Stimulated activated CD8-positive, alpha-beta memory T cell treated with anti-CD3 and anti-CD28 coated beads, Interleukin-15, amount 100 ng/mL, for 24 hours (primary cell): ENCODE data around the gene BICD2.
"Not testable (repeated sequence)": the region's sequence is repeated elsewhere in the genome, so short reads cannot be mapped to it uniquely, and the experiment has no call there.

ENCODE experiments used
- DNase-seq: peaks from one replicate; pipeline ENCODE4 v3.0.0-alpha.2; 2020; ENCODE audit warnings: low read depth

BICD2 gene

DNA sequence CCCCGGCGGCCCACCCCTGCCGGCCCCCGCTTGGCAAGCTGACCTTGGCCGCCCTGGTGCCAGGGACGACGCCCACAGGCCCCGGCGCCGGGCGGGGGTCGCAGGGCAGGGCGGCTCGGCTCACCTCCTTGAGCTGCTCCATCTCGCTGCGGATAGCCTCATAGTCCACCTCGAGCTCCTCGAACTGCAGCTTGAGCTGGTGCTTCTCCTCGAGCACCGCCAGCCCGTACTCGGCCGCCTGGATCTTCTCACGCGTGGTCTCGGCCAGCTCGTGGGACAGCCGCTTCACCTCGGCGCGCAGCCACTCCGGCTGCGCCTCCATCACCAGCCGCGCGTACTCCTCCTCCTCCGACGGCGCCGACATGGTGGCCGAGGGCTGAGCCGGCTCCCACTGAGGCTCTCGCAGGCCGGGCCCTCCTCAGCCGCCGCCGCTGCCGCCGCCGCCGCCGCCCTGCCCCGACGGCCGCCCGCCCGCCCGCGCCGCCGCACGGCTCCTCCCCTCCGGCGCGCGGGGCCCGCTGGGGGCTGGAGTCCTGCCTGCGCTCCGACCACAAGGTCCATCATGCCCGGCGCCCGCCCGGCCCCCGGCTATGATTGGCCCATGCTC is at the start of gene BICD2:
Gene BICD2 (minus strand): TSS at position 453 of the 607 bp plus-strand sequence. CDS start 89 bp downstream, at position 364.
- no peak for DNase-seq

DNA sequence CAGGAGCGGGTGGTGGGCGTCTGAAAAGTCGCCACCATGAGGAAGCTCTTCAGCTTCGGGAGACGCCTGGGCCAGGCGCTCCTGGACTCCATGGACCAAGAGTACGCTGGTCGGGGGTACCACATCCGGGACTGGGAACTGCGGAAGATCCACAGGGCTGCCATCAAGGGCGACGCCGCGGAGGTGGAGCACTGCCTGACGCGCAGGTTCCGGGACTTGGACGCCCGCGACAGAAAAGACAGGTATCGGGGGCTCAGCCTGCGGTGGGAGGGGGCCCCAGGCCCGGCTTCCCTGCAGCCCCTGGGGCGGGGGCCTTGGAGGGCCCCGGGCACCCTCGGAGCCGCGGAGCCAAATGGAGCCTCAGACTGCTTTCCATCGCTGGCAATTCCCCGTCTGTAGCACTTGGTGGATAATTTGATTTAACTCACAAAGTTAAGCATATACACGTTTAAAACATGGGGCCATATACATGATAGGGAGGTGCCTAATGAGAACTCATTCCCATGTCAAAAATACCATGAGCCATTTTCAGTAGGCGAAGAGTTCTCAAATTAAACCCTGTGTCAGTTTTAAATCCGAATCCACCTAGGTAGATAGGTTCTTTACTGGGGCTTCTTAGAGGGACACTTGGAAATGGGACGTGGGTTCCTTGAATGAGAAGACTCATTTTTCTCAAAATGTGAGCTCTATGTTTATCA is 45.1 kb upstream of the BICD2 start:
- not testable (repeated sequence) for DNase-seq

DNA sequence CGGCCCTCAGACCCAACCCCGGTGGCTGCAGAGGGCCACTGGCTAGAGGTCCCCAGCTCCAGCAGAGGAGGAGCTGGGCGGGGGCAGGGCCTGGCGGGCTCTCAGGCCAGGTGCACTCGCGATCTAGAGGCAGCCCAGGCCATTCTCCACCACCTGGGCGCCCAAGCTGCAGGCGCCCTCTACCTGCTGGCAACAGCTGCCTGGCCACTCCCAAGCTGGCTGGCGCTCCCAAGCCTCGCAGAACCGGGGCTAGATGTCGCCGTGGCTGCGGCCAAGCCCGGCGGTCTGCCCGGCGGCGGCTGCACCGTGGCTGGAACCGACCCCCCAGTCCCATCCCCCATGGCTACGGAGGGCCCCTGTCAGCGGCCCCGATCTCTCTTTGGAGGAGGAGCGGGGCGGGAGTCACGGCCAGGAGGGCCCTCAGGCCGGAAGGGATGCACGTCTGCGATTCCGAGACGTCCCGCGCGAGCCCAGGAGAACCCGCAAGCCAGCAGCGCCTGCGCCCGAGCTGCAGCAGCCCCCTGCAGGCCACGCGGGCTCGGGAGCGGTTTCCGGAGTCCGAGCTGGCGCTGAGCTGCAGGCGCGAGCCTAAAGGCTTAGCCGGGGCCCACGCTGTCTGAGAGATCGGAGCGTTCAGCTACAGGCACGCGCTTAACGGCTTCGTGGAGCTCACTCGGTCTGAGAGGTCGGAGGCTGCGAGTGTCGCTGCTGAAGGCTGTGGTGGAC is 44.3 kb upstream of the BICD2 start:
- no peak for DNase-seq

DNA sequence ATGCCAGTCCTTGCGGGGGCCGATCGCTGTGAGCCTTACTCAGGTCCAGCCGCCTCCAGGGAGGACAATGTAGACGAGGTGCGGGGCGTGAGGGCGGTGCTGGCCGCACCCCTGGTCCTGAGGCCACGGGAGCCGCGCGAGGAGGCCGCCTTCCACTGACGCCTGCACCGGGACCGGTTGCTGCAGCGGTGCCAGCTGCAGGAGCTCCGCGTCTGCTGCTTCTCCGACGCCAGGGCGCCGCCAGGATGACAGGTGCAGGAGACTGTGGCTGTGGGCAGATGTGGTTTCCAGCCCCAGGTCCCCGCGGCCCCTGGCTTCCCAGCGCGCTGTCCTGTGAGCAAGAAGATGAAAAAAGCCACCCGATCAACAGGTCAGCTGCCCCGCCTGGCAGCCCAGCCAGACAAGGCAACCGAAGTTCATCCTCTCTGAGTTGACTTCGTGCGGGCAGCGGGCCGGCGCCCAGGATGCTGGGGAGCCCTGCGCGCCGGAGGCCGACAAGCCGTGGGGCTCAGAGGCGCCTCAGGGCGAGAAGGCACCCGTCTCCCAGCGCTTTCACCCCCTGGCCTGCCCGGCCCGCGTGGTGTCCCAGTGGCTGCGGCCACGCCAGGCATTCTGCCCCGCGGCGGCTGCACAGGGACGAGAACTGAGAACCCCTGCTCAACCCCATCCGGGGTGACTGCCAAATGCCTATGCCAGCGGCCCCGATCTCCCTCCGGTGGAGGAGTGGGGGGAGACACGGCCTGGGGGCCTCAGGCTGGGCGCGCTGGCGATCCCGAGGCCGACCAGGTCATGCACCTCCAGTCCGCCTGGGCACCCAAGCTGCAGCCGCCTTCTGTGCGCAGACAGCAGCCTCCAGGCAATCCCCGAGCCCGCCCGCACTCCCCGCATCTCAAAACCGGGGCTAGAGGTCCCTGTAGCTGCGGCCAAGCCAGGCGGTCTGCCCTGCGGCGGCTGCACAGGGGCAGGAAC is 43.4 kb upstream of the BICD2 start:
- DNase-seq = no peak

DNA sequence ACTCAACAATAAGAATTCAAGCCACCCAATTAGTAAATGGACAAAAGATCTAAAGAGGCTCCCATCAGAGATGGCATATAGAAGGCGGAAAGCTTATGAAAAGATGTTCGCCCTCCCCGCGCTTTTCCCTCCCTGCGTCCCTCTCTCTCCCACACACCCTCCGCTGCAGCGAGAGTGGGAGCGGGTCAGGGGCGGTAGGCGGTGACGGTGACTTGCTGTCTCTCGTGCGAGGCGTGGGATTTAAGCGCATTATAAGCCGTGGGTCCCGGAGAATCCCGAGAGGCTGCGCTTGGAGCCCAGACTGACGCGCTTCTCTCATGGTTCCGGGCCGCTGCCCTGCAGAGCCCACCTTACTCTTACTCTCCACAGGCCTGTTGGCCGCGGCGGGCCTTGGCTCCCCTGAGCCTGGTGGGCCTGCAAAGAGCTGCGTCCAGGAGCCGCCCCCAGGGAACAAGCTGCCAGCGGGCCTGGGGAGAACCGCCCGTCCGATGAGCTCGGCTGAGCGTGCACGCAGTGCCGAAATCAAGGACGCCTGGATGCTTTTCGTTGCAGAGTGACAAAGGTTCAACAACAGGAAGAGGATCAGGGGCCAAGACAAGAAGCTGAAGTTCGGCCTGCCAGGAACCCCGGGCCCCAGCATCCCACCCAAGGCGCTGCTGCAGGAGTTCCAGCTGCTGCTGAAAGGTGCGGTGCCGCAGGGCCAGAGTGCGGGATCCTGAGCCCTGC is 42.6 kb upstream of the BICD2 start:
- DNase-seq = no peak

DNA sequence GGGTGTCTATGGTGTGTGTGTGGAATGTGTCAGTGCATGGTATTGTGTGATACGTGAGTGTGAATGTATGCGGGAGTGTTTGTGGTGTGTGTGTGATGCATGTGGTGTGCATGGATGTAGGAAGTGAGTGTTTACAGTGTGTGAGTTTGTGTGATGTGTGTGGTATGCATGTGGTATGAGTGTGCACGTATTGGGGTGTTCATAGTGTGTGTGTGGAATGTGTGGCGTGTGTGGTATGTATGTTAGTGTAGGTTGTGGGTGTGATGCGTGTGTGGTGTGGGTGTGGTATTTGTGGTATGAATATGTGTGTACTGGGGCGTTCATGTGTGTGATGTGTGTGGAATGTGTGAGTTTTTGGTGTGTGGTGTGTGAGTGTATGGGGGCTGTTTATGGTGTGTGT is 40.1 kb upstream of the BICD2 start:
- no peak for DNase-seq

DNA sequence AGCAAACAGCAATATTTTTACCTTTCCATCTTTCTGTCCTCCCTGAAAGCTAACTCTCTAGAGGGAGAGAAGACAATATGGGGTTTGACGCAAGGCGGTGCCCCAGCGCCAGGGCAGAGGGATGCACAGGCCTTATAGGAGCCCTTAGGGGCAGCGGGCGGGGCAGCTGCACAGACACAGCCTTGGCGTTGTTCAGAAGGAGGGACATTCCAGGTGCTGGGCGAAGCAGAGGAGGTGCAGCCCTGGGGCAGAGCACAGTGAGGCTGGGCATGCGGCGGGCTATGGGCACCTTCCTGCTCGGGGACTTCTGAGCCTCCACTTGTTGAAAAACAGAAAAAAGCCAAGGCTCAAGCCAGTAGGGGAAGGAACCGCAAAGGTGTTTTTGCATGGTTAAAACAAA is 33.7 kb upstream of the BICD2 start:
- DNase-seq = no peak

DNA sequence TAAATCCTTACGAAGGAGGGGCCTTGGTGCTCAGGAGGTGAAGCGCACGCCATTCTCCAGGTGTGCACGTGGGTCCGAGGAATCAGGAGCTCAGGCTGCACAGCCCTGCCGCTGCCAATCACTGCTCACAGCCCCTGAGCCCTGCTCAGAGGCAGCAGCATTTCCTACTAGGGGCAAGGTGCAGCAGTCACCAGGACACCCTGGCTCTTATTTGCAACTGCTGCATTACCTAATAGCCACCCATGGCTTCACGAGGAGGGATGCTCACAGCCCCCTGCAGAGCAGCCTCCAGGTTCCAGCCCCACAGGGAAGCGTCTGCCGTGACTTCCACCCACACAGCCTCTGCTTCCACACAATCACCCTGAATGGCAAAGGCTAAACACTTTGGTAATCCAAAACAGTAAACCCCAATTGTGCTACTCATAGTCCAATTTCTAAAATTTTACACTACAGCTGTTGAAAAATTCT is 31.7 kb upstream of the BICD2 start:
- not testable (repeated sequence) for DNase-seq

DNA sequence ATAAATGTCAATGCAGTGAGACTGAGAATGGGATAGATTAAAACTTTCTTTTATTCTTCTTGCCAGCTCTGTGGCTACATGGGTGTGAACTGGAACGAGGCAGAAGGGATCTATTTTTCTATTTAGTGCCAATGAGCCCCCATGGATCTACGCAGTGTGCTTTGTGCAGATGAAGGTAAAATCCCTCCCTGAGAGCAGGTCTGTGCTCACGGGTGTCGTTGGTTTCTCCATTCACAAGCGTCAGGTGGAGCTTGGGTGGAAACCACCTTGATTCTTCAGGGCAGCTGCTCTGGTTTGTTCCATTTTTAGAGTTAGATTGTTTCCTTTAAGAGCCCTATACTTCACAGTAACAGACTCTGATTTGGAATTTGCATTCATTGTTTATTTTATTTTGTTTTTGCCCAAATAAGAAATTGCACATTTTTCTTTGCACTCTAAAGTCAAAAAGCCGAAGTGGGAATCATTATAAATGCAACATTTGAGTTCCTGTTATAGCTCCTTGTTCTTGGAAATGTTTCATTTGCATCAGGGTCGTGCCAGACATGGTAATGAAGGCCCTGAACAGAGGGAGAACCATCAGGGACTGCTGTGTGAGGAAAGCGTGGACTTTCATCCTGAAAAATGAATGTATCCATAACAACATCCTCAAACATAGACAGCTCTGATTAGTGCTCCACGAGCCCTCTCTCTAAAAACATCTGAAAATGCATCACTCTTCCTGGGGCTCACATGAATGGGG is 31.1 kb upstream of the BICD2 start:
- DNase-seq = no peak

DNA sequence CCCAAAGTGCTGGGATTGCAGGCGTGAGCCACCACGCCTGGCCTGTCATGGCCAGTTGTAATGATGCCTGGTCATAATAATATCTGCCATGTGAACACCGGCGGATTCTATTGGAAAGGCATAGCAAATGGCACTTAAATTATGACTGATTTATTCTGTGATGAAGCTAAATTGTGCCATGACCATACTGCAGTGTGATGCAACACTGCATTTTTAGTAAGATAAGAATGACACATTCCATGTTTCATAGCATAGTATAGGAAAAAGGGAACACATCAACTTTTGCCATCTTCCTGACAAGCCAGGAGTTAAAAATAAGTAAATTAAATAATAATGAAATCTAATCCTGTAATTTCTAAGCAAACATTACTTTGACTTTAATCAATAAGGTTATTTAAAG is 30.4 kb upstream of the BICD2 start:
- no peak for DNase-seq

DNA sequence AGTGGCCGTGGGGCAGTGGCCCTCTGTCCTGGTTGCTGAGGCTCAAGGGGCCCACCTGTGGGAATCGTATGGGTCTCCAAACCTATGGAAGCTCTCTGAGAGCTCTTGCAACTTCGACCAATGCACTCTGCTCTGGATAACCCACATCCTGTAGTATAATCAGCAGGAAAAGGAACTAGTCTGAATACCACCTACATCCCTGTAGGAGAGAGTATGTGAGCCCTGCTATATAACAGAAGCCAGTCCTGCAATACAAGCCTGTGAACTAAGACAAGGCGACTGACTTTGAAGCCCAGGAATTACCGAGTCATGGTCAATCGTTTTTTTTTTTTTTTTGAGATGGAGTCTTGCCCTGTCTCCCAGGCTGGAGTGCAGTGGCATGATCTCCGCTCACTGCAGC is 29.8 kb upstream of the BICD2 start:
- DNase-seq = no peak

DNA sequence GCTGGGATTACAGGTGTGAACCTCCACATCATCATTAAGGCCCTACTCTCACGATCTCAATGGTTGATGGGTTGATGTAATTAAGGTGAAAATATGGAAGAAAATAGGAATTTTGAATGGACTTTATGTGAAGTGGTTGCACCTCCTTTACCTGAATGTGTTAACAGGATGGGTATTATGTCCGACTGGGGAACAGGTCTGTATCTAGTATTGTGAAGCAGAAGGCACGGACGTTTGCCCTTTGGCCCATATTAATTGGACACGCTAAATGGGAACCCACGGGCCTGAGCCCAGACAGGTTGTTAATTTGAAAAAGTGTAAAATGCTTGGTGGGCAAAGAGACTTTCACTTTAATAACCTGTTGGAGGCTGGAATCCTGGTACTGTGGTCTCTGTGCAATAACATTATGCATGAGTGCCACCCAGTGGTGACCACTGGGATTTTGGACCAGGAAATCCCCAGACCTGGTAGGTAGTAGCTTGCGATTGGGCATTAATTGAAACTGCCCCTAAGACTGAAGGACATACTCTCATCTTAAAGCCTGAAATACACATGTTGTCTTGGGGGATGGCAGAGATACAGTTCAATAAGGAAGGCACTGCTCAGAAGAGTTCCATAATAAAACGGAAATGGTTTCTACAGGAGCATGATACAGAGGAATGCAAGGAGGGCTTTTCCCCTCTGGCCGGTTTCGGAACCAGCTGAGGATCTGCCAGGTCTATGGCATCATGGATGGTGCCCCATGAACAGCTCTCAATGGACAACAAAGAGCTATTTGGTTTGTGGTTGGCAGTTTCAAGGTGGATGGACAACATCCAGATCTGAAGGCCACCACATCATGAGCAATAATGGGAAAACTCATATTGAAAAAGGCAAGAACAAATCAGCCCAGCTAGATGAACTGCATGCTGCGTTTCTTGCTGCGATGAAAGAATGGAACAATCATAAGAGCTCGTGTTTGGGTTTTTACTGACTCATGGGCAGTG is 26.2 kb upstream of the BICD2 start:
- DNase-seq = peak; percentile 36

DNA sequence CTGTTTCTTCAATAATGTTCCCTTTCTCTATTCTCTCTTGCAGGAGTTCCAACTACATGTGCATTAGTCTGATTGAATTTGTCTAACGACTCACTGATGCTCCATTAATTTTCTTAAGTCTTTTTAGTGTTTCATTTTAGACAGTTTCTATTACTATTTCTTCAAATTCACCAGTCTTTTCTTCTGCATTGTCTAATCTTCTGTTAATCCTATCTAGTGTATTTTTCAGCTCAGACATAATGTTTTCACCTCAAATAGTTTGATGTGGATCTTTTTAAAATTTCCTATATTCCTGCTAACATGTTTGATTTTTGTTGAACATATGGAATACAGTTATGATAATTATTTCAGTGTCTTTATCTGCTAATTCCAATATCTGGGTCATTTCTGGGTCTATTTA is 21.7 kb upstream of the BICD2 start:
- DNase-seq = no peak

DNA sequence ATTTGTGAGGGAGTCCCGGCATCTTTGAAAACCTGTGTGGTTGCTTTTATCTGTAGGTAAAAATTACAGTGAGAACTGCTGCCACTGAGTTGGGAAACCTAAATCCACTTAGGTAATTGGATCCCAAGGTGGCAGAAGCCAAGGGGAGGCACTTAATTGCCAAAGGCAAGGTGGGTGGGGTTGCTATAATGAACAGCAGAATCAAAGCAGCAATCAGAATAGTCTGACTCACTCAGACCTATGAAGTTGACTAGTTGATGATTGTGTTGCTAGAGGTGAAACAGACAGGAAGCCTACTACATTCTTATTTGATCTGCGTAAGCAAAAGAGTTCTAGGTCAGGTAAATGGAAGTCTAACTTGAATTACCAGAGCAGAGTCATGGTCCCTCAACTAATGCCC is 17.3 kb upstream of the BICD2 start:
- DNase-seq = no peak

DNA sequence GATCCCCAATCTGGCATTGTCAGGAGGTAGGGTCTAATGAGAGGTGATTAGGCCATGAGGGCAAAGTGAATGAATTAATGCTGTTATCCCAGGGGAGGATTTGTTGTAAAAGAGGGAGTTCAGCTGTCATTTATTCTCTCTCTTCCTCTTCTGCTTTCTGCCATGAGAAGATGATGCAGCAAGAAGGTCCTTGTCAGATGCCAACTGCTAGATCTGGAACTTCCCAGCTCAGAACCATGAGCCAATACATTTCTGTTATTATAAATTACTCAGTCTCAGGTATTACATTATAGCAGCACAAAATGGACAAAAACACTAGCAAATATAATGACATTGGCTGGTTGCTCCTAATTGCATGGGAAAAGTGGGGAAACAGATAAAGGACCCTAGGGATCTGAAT is 15.6 kb upstream of the BICD2 start:
- DNase-seq = no peak

DNA sequence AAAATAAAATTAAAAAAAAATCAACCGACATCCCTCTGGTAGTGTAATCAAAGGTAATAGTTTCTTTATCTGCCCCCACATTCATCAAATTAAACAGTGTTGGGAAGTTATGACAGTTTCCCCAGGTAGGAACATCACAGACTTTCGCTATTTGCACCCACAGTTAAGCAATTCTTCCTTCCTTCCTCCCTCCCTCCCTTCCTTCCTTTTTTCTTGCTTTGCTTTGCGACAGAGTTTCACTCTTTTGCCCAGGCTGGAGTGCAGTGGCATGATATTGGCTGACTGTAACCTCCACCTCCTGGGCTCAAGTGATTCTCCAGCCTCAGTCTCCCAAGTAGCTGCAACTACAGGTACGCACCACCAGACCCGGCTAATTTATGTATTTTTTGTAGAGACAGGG is 10.8 kb upstream of the BICD2 start:
- no peak for DNase-seq

DNA sequence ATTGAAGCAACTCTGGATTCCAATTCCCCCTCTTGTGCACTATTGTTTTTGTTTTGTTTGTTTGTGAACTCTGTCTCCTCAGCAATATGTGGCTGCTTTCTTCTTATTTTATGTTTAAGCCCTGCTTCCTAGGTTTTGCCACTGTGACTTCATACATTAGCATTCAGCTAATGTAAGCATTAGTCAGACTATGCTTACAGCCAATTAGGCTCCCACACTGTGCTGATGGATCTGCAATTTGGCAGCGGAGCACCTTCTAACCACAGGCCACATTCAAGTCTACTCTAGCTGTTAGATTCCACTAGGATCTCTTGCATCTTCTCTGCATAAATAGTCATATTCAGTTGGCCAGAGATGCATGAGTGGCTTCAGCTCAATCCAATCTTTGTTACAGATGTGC is 9.6 kb upstream of the BICD2 start:
- no peak for DNase-seq

DNA sequence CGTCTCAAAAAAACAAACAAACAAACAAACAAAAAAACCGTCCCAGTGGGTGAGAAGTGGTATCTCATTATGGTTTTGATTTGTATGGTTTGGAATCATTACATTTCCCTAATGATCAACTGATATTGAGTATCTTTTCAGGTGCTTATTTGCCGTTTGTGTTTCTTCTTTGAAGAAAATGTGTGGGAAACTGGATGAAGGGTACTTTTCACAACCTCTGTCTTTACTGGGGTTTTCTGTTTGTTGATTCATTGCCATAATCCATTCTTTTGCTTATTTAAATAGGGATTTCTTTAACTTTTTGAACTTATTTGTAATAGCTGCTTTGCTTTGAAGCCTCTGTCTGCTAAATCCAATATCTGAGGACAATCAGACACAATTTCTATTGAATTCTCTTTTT is 9.2 kb upstream of the BICD2 start:
- DNase-seq = no peak

DNA sequence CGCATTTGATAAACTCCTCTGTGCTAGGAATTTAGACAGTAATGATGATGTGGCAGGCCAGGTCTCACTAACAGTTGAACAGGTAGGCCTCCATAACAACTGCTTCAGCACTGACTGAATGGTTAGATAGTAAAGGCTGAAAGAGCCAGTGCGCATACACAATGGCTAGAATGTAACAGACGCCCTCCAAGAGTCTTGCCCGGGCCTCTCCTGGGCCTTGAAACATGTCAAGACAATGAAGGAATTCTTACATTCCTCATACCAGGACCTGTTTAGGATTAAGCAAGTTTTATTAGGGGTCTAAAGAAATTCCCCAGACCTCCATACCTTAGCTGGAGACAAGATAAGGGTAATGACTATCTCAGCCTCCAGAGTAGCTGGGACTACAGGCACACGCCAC is 6.7 kb upstream of the BICD2 start:
- no peak for DNase-seq
